ENCODE measurements around the gene BCL6.

Gene BCL6

DNA sequence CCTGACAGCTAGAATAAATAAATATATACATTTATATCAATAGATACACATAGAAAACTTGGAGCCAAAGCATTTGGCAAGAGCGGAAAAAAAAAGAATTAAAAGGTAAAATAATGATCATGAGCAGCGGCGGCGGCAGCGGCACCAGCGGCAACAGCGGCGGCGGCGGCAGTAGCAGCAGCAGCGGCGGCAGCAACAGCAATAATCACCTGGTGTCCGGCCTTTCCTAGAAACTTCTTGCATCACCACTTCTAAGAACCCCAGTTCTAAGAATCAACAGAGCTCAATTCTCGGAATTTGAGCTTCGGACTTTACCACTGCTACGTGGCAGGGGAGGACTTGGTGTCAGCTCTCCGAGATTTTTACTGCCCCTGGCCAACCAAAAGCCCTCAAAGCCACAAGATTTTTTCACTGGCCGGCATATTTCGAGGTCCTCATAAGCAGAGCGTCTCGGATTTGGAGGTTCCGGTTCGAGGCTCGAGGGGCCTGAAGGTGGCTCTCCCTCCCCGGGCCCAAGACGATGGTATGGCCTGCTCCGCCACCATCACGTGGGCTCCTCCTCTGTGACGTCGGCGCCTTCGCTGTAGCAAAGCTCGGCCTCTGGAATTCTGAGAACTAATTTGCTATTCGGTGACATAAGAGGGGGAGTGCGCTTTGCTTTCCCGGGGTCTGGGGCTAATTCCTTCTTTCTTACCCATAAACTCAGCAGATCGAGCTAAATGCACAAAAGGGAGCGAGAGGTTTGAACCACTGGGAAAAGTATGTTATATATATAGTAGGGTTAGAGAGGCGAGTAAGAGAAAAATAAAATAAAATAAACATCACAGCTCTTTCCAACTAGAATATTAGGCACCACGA is at the start of gene BCL6:
TSS of gene BCL6 (minus strand) at position 268 of the 858 bp plus-strand sequence. CDS start 11,775 bp downstream, outside the sequence.
- peak; percentile 98 to 99 for DNase-seq (ENCODE audit: low read depth in 2 of 2)

DNA sequence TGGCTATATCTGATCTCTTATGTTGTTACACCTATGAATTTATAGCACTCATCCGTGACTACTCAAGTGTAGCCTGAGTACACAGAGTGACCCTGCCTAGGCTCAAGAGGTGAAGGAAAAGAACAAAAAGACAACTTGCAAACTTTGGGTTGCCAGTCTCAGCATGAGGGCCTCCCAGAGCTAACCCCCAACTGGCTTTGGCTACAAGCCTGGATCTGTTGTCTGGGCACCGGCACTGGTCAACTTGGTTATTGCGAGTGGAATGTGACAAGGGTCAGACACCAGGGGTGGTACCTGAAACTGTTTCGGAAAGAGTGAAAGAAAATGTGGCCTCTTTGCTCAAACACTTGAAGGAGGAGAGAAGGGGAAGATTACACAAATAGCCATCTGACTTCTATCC is 49.5 kb upstream of the BCL6 start:
- DNase-seq (ENCODE audit: low read depth in 2 of 2), result no peak

DNA sequence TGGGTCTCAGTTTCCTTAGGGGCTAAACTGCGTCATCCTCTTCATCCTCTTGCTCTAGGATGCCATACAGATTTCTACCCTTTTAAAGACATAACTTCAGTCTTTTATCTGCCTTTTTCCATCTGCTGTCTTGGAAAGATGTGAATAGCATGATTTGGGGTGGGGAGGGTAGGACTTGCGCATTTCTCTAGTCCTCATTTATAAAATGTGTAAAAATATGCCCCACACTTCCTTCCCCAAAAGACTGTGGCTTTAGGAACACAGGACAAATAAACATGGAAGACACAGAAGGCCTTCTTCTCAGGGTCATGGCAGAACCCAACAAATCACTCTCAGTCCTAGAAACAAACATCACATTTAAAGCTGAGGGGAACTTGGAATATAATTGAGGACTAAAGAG is 48.4 kb upstream of the BCL6 start:
- DNase-seq (ENCODE audit: low read depth in 2 of 2), result no peak

DNA sequence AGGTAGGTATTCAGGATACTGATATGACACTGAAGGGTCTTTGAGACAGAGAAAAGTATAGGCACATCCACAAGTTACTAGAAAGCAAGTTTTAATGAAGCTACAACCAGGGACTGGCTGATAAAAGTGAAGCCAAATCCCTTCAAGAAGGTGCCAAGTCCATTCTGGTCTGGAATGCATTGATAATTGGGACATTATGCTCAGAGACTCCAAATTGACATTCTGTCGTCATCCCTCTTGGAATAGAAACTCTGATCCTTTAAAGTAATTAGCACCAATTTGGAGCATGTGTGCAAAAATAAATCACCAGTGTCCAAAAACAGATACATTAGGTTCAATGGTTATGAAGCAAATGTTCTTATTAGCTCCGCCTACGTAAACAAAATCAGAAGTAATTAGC is 47.3 kb upstream of the BCL6 start:
- no peak for DNase-seq (ENCODE audit: low read depth in 2 of 2)

DNA sequence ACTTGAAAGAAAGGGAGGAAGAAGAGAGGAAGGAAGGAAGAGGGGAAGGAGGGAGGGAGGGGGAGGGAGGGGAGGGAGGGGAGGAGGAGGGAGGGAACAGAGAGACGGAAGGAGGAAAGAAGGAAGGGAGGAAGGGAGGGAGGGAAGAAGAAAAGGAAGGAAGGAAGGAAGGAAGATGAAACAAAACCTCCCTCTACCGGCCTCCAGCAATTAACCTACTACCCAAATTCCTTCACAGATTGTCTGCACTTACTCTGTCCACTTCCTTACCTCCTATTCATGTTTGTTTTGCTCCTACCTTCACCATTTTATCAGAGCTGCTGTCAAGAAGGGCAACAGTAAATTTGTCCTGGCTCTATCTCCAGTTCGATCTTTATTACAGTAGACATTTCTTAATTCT is 44.6 kb upstream of the BCL6 start:
- no peak for DNase-seq (ENCODE audit: low read depth in 2 of 2)

DNA sequence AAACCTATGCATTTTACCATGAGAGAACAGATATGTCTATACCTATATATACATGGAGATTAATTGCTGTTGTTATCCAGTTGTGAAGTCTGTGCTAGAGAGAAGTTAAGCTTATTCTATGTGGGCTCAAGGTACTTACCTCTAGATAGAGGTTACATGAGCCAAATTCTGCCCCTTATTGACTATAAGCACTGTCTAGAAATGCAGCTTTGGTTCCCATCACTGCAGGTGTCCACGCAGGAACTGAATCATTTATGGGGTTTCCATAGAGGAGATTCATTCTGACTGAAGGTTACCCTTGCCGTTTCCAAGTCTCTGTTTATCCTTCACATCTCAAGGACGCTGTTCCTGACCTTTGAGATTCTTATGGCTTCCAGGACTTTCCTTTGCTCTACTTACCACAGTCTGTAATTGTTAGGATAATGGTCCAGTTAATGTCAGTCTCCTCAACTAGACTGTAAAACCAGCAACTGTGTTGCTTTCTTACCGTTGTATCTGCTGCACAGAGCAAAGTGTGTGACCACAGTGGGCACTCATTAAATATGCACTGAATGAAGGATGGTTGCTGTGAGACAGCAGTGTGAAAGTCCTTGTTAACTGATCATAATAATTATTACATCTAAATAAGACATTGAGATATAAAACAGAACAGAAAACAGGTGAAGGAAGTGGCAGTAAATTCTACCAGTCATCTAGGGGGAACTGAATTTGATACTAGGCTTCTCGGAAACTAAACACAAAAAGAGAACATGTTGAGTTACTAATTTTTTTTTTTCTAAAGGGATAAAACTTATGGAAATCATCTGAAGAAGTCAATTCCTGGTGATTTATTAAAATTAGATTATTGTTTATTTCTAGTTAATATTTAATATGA is 44.0 kb upstream of the BCL6 start:
- no peak for DNase-seq (ENCODE audit: low read depth in 2 of 2)

DNA sequence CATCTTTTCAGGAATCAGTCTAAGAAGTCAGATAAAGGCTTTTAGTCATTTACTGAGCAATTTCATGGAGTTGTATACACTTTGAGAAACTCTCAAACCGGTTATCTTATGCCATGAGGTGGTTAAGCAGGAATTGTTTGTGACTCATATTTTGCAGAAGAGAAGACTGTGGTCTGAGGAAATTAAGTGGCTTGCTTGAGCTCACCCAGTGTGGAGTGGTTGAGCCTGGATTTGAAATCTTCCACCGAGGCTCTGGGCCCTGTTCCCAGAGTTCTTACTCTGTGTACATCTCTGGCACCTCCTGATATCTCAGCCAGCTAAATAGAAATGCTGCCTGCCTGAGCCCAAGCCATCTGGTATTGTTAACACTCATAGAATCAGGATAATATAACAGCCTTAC is 37.8 kb upstream of the BCL6 start:
- DNase-seq (ENCODE audit: low read depth in 2 of 2), result peak; percentile 73 to 74

DNA sequence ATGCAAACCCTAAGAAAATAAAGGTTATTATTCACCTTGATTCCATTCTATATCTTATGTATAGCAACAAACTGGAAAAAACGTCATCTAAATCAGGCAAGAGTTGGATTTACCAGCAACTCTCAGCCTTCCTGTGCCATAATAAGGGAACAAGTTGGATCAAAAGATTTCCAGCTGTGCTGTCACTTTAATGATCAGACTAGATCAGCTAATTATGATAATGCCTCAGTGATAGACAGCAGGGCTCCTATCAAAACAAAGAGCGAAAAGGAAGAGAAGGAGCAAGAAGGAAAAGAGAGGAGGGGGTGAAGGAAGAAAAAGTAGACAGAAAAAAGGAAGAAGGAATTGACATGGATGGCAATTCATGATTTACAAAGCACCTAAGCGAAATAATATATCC is 36.7 kb upstream of the BCL6 start:
- no peak for DNase-seq (ENCODE audit: low read depth in 2 of 2)

DNA sequence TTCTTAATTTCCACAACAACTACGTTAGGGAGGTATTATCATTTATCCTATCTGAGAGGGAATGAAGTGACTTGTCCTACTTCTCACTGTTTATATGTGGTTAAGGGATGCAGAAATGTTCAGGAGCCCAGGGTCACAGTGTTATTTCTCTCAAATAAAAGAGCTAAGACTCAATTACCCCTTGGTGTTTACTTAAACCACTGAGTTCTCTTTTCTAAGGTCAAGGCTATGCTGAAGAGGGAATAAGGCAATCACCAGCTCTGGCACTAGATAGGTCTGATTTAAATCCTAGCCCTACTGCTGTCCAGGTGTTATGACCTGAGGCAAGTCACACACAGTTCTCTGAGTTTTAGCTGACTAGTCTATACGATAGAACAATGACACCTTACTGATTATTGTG is 35.7 kb upstream of the BCL6 start:
- DNase-seq (ENCODE audit: low read depth in 2 of 2), result no peak

DNA sequence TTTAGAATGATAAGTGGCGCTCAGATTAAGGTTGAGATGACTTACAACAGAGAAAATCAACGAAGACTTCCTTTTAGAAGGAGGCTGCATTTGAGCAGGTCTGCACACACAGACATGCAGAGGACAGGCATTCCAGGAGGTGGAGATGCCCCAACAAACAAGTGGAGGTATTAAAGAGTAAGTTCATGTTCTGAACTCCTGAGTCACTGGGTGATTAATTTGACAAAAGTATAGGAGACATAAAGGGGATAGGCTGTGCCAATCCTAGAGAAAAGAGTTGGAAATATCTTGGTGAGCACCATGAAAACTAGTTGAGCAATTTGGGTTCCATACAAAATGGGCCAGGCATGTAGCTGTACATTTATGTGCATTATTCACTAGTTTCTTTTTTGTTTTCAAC is 33.5 kb upstream of the BCL6 start:
- no peak for DNase-seq (ENCODE audit: low read depth in 2 of 2)

DNA sequence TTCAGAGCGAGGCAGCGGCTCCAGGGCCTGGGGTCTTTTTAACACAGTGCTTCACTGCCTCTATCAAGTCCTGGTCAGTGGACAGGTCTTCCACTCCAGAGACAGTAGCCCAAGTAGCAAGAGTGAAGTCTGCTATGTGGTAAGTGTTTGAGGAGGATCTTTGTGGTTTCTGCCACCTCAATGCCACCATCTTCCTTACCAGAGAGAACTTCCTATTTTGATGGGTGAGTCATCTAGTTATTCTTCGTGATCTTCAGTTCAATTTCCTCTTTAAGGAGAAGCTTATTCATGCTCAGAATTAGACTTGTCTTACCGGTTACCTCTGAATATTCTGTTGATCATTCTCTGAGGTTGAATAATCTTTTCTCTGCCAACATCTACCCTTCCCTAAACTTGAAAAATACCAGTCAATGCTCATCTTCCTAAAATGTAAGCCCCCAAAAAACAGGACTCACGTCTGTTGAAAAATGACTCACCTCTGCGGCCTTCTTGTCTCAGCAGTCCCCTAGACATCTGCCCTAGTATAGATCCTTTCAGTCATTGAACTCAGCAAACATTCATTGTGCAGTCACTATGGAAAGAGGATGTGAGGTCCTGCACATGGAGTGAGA is 32.2 kb upstream of the BCL6 start:
- DNase-seq (ENCODE audit: low read depth in 2 of 2), result no peak

DNA sequence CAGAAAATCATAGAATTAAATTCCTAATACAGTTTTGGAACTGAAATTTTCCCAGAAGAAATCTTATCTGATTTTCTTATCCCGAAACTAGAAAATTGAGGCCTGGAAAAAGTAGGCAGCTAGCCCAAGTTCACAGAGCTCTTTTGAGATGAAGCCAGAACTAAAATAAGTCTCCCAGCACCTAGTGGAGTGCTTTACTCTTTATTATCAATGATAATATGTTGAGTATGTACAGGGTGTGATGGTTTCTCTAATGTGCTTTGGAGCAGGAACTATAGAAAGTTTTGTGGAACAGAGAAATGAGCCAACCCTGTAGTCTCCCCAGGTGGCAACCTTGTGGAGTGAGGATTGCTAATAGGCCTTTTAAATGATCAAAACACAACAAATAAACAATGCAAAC is 30.3 kb upstream of the BCL6 start:
- DNase-seq (ENCODE audit: low read depth in 2 of 2), result no peak

DNA sequence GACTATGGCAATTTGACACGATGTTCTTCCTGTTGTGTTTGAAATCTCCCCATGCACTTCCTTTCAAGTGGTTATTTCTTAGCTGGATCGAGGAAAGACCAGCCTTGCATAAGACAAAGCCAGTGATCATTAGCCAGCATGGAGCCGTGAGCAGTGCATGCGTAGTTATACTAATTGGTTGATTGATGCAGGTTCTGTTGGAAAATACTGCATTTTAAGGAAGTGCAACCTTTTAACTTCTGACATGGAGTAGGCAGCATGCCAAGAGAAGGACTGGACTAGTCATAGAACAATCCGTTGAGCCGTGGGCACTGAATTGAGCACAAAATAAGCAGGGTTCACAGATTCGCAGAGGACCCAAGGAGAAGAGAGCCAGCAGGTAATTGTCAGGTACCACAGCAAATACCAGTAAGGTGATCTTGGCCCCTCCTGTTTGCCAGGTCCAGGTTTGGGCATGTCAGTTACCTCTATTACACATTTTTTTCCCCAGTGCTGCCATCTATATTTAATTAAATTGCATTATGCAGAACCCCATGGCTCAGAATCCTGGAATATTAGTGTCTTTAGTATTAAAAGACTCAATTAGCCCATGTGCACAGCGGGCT is 29.0 kb upstream of the BCL6 start:
- no peak for DNase-seq (ENCODE audit: low read depth in 2 of 2)

DNA sequence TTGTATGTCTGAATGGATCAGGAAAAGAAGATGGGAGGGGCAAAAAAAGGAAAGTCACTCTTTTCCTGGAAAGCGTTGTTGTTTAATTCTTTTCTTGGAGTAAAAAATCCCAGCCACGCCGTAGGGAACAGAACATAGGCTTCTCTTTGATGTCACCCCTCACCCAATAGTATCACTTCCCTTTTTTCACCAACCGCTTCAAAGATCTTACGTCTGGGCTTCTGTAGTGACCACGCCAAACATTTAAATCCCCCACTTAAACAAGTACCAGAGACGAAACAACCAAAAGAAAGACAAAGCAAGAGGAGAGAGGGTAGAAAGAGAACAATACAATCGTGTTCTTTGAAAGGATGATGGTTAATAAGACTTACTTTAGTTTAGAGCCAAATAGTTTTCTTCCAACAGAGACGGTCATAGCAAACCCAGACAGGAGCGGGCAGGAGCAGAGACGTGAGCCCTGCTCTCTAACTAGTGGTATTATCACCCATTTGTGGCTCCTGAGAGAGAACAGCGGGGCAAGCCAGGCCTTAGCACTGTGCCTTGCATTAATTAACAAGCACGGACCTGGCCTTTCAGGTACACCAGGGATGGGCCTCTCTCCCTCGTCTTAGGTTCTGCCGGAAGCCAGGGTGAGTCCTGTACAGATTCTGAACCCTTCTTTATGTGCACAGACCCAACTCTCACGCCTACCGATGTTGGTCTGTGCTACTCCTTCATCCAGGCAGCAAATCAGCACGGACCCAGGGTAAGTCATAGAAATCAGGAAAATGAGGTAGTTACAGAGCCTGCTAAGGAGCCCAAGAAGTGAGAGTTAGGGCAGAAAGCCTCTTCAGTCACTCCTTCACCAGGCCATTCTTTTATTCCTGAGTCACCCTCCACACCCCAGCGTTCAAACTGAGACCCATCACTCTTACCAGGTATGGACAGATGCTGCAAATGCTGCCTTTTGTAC is 28.2 kb upstream of the BCL6 start:
- no peak for DNase-seq (ENCODE audit: low read depth in 2 of 2)

DNA sequence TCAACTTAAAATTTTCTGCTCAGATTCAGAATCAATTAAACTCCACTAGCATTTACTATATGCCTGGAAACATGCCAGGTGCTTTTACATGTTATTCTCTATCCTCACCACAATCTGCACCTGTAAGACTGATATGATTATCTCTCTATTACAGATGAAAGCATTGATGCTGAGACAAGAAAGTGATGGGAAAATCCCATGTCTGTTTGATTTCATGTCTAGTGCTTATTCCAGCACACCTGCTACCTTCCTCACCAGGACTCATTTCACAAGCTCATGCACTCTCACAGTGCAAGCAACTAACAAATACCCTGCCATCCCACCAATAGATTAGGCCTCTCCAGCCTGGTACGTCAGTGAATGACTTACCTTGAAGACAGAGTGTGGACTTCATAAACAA is 25.0 kb upstream of the BCL6 start:
- no peak for DNase-seq (ENCODE audit: low read depth in 2 of 2)

DNA sequence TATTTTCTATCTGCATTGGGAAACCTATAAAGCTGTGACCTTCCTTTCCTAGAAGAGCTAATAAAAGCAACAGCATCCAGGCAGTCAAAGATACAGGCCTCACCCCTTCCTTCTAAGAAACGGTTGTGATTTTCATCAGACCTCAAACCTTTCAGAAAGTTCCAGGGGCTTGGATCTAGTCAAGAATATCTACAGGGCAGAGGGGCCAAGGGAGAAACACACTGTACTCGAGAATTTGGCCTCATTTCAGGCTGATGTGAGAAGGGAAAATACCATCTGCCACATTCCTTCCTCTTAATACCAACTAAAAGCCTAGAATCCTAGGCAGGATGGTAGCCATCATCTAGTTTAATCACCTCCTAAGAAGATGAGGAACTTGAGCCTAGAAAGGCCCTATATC is 24.5 kb upstream of the BCL6 start:
- DNase-seq (ENCODE audit: low read depth in 2 of 2), result no peak

DNA sequence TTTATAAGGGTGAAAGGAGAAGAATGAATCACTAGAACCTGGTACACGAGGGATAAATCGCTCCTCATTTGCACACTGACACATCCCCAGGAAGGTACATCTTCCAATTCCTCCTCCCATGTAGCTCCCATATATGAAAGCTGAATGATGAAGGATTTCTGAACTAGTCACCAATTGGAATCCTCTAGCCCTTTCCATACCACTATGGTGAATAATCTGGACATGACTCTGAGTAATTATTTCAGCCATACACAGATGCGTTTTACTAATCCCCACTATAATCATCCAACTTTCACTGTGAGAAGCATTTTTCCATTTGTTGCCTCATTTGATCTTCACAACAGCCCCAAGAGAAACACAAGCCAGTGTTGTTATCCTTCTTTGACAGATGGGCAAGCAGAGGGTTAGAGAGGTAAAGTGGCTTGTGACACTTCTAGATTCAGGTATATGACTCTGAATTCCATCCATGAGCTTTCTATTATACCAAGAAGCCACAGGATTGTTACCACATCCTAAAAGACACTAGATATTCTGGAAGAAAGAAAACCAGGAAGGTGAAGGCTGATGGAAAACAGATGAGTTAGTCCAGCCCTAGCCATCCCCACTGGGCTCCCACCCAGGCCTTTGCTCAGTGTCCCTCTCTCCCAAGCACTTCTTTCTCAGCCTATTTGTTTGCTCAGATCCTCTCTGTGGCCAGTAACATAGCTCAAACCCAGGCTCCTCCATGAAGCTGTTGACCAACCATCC is 22.2 kb upstream of the BCL6 start:
- DNase-seq (ENCODE audit: low read depth in 2 of 2), result peak; percentile 85 to 87

DNA sequence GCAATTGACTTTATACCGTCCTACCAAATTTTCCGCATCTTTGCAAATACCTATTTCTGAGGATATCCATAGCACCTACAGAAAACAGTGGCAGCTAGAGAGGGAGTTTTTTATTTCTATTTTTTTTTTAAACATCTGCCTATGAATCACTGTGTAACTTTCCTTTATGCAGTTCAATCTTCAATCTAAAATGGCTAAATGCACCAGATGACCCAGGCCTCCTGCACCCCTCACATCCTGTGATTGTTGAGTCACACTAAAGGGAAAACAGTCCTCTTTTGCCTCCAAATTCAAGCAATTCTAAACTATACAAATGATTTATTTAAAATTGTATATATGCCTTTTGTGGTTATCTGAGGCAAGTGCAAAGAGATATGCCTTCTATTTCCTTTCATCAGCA is 20.1 kb upstream of the BCL6 start:
- no peak for DNase-seq (ENCODE audit: low read depth in 2 of 2)

DNA sequence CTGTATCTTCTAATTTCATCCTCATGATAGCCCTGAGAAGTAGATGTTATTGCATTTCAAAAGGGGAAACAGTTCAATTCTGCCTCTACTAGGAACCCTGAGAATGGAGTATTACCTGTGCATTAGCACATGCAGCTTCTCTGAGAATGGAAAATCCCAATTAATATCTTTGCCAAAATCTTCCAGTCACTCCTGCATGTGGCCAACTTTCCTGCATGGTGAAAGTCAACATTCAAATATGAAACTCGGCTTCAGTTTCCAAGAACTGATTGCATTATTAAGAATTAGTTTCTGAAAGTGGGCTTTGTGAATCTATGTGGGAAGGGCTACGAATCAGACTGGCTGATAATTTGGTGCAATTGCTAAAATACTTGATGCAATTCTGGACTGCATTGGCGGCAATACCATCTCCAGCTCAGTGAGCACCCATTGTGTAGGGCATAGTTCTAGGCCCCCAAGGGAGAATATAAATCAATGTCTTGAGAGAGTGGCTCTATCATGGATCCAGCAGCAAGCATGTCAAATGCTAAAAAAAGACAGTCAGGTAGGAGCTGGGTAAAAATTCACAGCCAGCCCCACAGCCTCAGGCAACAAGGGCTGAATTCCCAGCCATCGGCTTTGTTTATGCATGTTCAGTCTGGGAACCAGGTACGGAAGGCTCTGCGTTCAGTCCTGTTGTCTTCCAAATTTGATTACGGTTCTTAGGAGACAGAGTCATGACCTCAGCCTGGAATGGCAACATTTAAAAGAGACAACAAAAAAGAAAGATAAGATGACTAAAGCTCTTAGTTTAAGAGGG is 18.8 kb upstream of the BCL6 start:
- no peak for DNase-seq (ENCODE audit: low read depth in 2 of 2)
